ENCODE data around the gene COL11A2.

The COL11A2 gene

GRCh38 chr6:33143113-33143770 is 49.0 kb downstream of the COL11A2 start:
- no peak overlapping the region for H3K27ac ChIP-seq
- TF ChIP-seq CTCF (conservative IDR thresholded peaks at IDR 0.05) (no peak), ZFX (IDR thresholded peaks at IDR 0.05) (no peak)

- TF ChIP-seq CTCF (conservative IDR thresholded peaks at IDR 0.05) (no peak), ZFX (IDR thresholded peaks at IDR 0.05) (no peak)
Observed at GRCh38 chr6:33142501-33143070, 49.7 kb downstream of the COL11A2 start.

GRCh38 chr6:33140556-33140955 is 51.7 kb downstream of the COL11A2 start:
- no peak for TF ChIP-seq CTCF (conservative IDR thresholded peaks at IDR 0.05)
- no peak for TF ChIP-seq ZFX (IDR thresholded peaks at IDR 0.05)

More at GRCh38 chr6:33142501-33143070, 49.7 kb downstream of the COL11A2 start:
- H3K27ac ChIP-seq, result no peak overlapping the region

GRCh38 chr6:33139596-33140206 is 52.6 kb downstream of the COL11A2 start:
- no peak overlapping the region; the same call in 1 of the 2 replicates for H3K27ac ChIP-seq
- no peak for TF ChIP-seq ZFX (IDR thresholded peaks at IDR 0.05)

More at GRCh38 chr6:33140556-33140955, 51.7 kb downstream of the COL11A2 start:
- H3K27ac ChIP-seq, result no peak overlapping the region

- TF ChIP-seq CTCF (conservative IDR thresholded peaks at IDR 0.05) (no peak), ZFX (IDR thresholded peaks at IDR 0.05) (no peak)
- no peak overlapping the region for H3K27ac ChIP-seq
Observed at GRCh38 chr6:33136310-33136900, 55.9 kb downstream of the COL11A2 start.

GRCh38 chr6:33132081-33132524 is 60.2 kb downstream of the COL11A2 start:
- H3K27ac ChIP-seq, result no peak overlapping the region
- TF ChIP-seq ZFX (IDR thresholded peaks at IDR 0.05), result no peak

- TF ChIP-seq CTCF (conservative IDR thresholded peaks at IDR 0.05), result no peak
- TF ChIP-seq ZFX (IDR thresholded peaks at IDR 0.05), result no peak
Observed at GRCh38 chr6:33128318-33128717, 63.9 kb downstream of the COL11A2 start.

GRCh38 chr6:33126101-33126714 is 66.1 kb downstream of the COL11A2 start:
- H3K27ac ChIP-seq, result no peak overlapping the region
- TF ChIP-seq CTCF (conservative IDR thresholded peaks at IDR 0.05), result peak; percentile 81
- TF ChIP-seq ZFX (IDR thresholded peaks at IDR 0.05), result no peak

More at GRCh38 chr6:33128318-33128717, 63.9 kb downstream of the COL11A2 start:
- no peak overlapping the region for H3K27ac ChIP-seq
